ENCODE data around the gene FAM89A. TPM values are rescaled to one million over a fixed set of nuclear protein-coding genes. Genes with fewer than 3 reads are reported as not detected.
A peak's percentile ranks its signal among the peaks of the same experiment; 100 is the strongest.

The FAM89A gene
- total RNA-seq, 4 donors from 2014 or later: 63.1 to 106 (median 94.1) TPM

- intact Hi-C loops (cut with DNase I; ENCODE audit: low total_unique reads): no loop called here
- peak in 1 of 2 donors; percentile 87 for DNase-seq (ENCODE audit: low spot score in 2 of 2)
- no peak for TF ChIP-seq CTCF (IDR thresholded peaks at IDR 0.05)
- no peak for TF ChIP-seq POLR2A (IDR thresholded peaks at IDR 0.05)
- peak overlapping the region; percentile 4 for H3K4me3 ChIP-seq (ENCODE audit: low read depth, poor library complexity, severe bottlenecking)
- 3 to 8% methylated on average over 15 to 37 of the region's 37 CpGs for WGBS, 2 donors
Measured at GRCh38 chr1:231040800-231041718, 1.0 kb upstream of the FAM89A start.

DNA sequence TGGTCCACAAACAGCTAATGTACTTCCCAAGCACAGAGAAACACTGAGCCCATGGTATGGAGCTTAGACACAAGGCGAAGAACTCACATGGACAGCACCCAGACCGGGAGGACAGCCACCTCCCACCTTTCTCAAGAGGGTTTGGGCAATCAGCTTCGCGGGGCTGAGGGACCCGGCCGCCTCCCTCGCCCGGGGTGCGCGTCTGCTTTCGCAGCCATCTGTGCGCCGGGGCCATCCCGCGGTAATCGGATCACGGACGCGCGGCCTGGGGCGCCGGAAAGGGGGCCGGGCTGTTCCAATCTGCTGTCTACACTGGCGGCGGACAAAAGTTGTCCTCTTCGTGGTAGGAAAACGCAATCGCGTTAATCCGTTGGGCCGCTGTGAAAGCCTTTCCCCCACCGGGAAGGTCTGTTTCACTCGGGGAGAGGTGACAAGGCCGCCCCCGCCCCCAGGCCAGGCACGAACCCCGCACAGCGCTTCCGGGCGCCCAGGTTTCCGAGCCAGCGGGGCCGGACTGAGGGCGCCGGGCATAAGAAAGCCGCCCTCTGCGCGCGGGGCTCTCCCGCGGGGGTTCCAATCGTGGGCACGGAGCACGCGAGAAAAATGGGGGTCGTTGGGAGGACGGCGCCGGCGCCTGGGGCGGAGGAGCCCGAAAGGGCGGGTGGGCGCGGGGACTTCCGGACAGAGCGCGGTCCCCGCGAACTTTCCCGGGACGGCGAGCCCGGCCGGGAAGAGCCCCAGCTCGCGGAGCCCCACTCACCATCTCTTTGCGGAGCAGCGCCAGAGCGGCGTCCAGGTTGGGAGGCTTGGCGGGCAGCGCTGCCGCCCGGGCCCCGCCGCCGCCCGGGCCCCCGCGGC is 664 bp downstream of the FAM89A start:
- intact Hi-C loops (cut with DNase I; ENCODE audit: low total_unique reads): no loop called here
- peak in 1 of 2 donors; percentile 87 for DNase-seq (ENCODE audit: low spot score in 2 of 2)
- TF ChIP-seq CTCF (IDR thresholded peaks at IDR 0.05) (no peak), POLR2A (IDR thresholded peaks at IDR 0.05) (no peak)
- 0 to 1% methylated on average over 31 to 70 of the region's 91 CpGs for WGBS, 2 donors
- peak overlapping the region; percentile 73 for H3K4me3 ChIP-seq (ENCODE audit: low read depth, poor library complexity, severe bottlenecking)

GRCh38 chr1:231037585-231038517 is 2.2 kb downstream of the FAM89A start:
- DNase-seq (ENCODE audit: low spot score in 2 of 2): peak in 1 of 2 donors; percentile 25
- intact Hi-C loops (cut with DNase I; ENCODE audit: low total_unique reads): no loop called here
- TF ChIP-seq POLR2A (IDR thresholded peaks at IDR 0.05): no peak
- no peak overlapping the region for H3K4me3 ChIP-seq (ENCODE audit: low read depth, poor library complexity, severe bottlenecking)
- 68 to 71% methylated on average over 13 of the region's 13 CpGs for WGBS, 2 donors

- intact Hi-C loops (cut with DNase I; ENCODE audit: low total_unique reads): no loop called here
- no peak overlapping the region for H3K4me3 ChIP-seq (ENCODE audit: low read depth, poor library complexity, severe bottlenecking)
- TF ChIP-seq CTCF (IDR thresholded peaks at IDR 0.05) (no peak), POLR2A (IDR thresholded peaks at IDR 0.05) (no peak)
- WGBS, 2 donors: 53 to 68% methylated on average over 5 of the region's 5 CpGs
- DNase-seq (ENCODE audit: low spot score in 2 of 2): peak in 1 of 2 donors; percentile 57
Measured at GRCh38 chr1:231036416-231036815, 3.6 kb downstream of the FAM89A start.

DNA sequence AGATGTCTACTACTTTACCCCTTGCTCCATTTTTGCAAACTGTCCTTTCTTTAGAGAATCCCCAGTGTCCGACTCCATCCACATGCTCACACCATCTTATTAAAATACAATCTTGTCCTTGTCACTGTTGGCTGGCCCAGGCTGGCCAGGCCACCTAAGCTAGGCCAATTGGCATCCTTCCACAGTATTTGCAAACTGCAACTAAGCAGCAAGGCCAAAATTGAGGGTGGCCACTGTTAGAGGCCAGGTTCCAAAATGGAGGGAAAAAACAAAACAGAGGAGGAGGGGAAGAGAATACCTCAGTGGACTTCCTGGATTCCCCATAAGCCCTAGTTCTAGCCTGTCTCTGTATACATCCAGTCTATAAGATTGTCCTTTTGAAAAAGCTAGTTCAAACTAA is 4.3 kb downstream of the FAM89A start:
- peak in 1 of 2 donors; percentile 13 for DNase-seq (ENCODE audit: low spot score in 2 of 2)
- WGBS, 2 donors: 80 to 97% methylated on average over 1 of the region's 1 CpG
- no peak overlapping the region for H3K4me3 ChIP-seq (ENCODE audit: low read depth, poor library complexity, severe bottlenecking)
- no peak for TF ChIP-seq CTCF (IDR thresholded peaks at IDR 0.05)
- intact Hi-C loops (cut with DNase I; ENCODE audit: low total_unique reads): no loop called here

Measured in lower leg skin (tissue), 4 donors.